Measurements from ENCODE around the gene SHISA6. TPM values are rescaled to one million over a fixed set of nuclear protein-coding genes. Genes with fewer than 3 reads are reported as not detected.

SHISA6 gene
- total RNA-seq, 1 experiment from 2014 or later = 21.1 TPM

DNA sequence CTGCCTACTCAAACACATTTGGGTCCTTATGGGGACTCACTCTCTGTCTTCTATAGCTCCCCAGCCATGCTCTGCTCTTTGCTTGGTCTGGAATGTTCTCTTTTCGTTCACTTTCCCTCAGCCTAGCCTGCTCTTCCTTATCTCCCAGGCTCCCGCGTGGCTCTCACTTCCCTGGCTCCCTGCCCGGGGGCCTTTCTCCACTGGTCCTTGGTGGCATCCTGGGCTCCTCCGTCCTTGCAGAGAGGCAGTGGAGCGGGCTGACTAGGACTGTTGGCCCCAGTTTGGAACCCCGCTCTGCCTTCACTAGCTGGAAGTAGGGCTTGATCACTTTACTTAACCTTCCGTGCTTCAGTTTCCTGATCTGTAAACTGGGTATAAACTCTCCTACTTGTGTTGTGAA lies 31.2 kb downstream of the SHISA6 start:
- CTCF ChIA-PET = no interaction called here
- no peak overlapping the region for H3K27ac Mint-ChIP-seq (ENCODE audit: unreplicated experiment)
- H3K4me1 Mint-ChIP-seq (ENCODE audit: low read depth, unreplicated experiment) = no peaks in the 10 kb centered on the region
- Histone ChIP-seq H3K27me3 (replicated peaks; ENCODE audit: control insufficient read depth, insufficient read depth, low read length) (no peaks in the 10 kb centered on the region), H3K4me1 (no peaks in the 10 kb centered on the region), H3K36me3 (ENCODE audit: control insufficient read depth, insufficient read depth, low read length) (no peaks in the 10 kb centered on the region), H3K9me3 (no peaks in the 10 kb centered on the region), H3K4me3 (ENCODE audit: low read depth, low read length) (no peak overlapping the region)
- BruUV-seq (replicated peaks) = no TSS peak
- no peak for TF ChIP-seq CTCF (IDR thresholded peaks at IDR 0.05; ENCODE audit: insufficient read depth in 1 of 2, low read depth in 1 of 2, low read length in 1 of 2, severe bottlenecking in 1 of 2, unreplicated experiment in 1 of 2)
- H3K36me3 Mint-ChIP-seq (ENCODE audit: insufficient read depth, unreplicated experiment) = peaks cover 26% of the 10 kb centered on the region
- H3K27me3 Mint-ChIP-seq (ENCODE audit: insufficient read depth, unreplicated experiment) = no peaks in the 10 kb centered on the region
- H3K4me3 Mint-ChIP-seq (ENCODE audit: unreplicated experiment) = no peak overlapping the region
- DNase-seq = no peak
- POLR2A ChIA-PET = no interaction called here
- peaks cover 8% of the 10 kb centered on the region for H3K9me3 Mint-ChIP-seq (ENCODE audit: unreplicated experiment)
- intact Hi-C loops (cut with micrococcal nuclease; ENCODE audit: unreplicated experiment) = loop anchor here (5.0 kb wide), 1 partner anchor 50 kb away; no protein-coding TSS in a partner anchor

GRCh38 chr17:11273596-11273995 lies 32.6 kb downstream of the SHISA6 start:
- no peak overlapping the region for H3K4me3 Mint-ChIP-seq (ENCODE audit: unreplicated experiment)
- no peaks in the 10 kb centered on the region for H3K27me3 Mint-ChIP-seq (ENCODE audit: insufficient read depth, unreplicated experiment)
- no peaks in the 10 kb centered on the region for H3K9me3 ChIP-seq
- ChIA-PET CTCF (no interaction called here), POLR2A (no interaction called here)
- H3K4me3 ChIP-seq (ENCODE audit: low read depth, low read length) = no peak overlapping the region
- DNase-seq = no peak
- H3K9me3 Mint-ChIP-seq (ENCODE audit: unreplicated experiment) = peaks cover 8% of the 10 kb centered on the region
- intact Hi-C loops (cut with micrococcal nuclease; ENCODE audit: unreplicated experiment) = loop anchor here (5.0 kb wide), 1 partner anchor 49 kb away; no protein-coding TSS in a partner anchor
- H3K27me3 ChIP-seq (replicated peaks; ENCODE audit: control insufficient read depth, insufficient read depth, low read length) = no peaks in the 10 kb centered on the region
- H3K4me1 Mint-ChIP-seq (ENCODE audit: low read depth, unreplicated experiment) = no peaks in the 10 kb centered on the region
- peaks cover 20% of the 10 kb centered on the region for H3K36me3 Mint-ChIP-seq (ENCODE audit: insufficient read depth, unreplicated experiment)
- no peak for TF ChIP-seq CTCF (IDR thresholded peaks at IDR 0.05; ENCODE audit: insufficient read depth in 1 of 2, low read depth in 1 of 2, low read length in 1 of 2, severe bottlenecking in 1 of 2, unreplicated experiment in 1 of 2)
- H3K36me3 ChIP-seq (ENCODE audit: control insufficient read depth, insufficient read depth, low read length) = no peaks in the 10 kb centered on the region
- H3K27ac Mint-ChIP-seq (ENCODE audit: unreplicated experiment) = no peak overlapping the region
- no peaks in the 10 kb centered on the region for H3K4me1 ChIP-seq
- no TSS peak for BruUV-seq (replicated peaks)

GRCh38 chr17:11274106-11274505 lies 33.1 kb downstream of the SHISA6 start:
- BruUV-seq (replicated peaks) = no TSS peak
- no peaks in the 10 kb centered on the region for H3K4me1 ChIP-seq
- H3K27me3 Mint-ChIP-seq (ENCODE audit: insufficient read depth, unreplicated experiment) = no peaks in the 10 kb centered on the region
- H3K36me3 Mint-ChIP-seq (ENCODE audit: insufficient read depth, unreplicated experiment) = peaks cover 17% of the 10 kb centered on the region
- H3K27ac Mint-ChIP-seq (ENCODE audit: unreplicated experiment) = no peak overlapping the region
- no peak overlapping the region for H3K4me3 ChIP-seq (ENCODE audit: low read depth, low read length)
- no peaks in the 10 kb centered on the region for H3K27me3 ChIP-seq (replicated peaks; ENCODE audit: control insufficient read depth, insufficient read depth, low read length)
- no peaks in the 10 kb centered on the region for H3K9me3 ChIP-seq
- intact Hi-C loops (cut with micrococcal nuclease; ENCODE audit: unreplicated experiment) = loop anchor here (5.0 kb wide), 1 partner anchor 48 kb away; no protein-coding TSS in a partner anchor
- ChIA-PET CTCF (no interaction called here), POLR2A (no interaction called here)
- H3K36me3 ChIP-seq (ENCODE audit: control insufficient read depth, insufficient read depth, low read length) = no peaks in the 10 kb centered on the region
- H3K4me3 Mint-ChIP-seq (ENCODE audit: unreplicated experiment) = no peak overlapping the region
- no peaks in the 10 kb centered on the region for H3K4me1 Mint-ChIP-seq (ENCODE audit: low read depth, unreplicated experiment)
- H3K9me3 Mint-ChIP-seq (ENCODE audit: unreplicated experiment) = peaks cover 8% of the 10 kb centered on the region
- no peak for TF ChIP-seq CTCF (IDR thresholded peaks at IDR 0.05; ENCODE audit: insufficient read depth in 1 of 2, low read depth in 1 of 2, low read length in 1 of 2, severe bottlenecking in 1 of 2, unreplicated experiment in 1 of 2)
- no peak for DNase-seq
